ENCODE results near the gene IKZF2. TPM values are rescaled to one million over a fixed set of nuclear protein-coding genes. Genes with fewer than 3 reads are reported as not detected.

The IKZF2 gene
- total RNA-seq, 1 donor: 11.3 TPM

- DNase-seq (ENCODE audit: low read depth): peak; percentile 8
- TF ChIP-seq, protein P1, sequence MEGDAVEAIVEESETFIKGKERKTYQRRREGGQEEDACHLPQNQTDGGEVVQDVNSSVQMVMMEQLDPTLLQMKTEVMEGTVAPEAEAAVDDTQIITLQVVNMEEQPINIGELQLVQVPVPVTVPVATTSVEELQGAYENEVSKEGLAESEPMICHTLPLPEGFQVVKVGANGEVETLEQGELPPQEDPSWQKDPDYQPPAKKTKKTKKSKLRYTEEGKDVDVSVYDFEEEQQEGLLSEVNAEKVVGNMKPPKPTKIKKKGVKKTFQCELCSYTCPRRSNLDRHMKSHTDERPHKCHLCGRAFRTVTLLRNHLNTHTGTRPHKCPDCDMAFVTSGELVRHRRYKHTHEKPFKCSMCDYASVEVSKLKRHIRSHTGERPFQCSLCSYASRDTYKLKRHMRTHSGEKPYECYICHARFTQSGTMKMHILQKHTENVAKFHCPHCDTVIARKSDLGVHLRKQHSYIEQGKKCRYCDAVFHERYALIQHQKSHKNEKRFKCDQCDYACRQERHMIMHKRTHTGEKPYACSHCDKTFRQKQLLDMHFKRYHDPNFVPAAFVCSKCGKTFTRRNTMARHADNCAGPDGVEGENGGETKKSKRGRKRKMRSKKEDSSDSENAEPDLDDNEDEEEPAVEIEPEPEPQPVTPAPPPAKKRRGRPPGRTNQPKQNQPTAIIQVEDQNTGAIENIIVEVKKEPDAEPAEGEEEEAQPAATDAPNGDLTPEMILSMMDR (IDR thresholded peaks at IDR 0.05; ENCODE audit: insufficient read depth, low read length): no peak
Measured at GRCh38 chr2:213125646-213126347, 25.6 kb downstream of the IKZF2 start.

DNA sequence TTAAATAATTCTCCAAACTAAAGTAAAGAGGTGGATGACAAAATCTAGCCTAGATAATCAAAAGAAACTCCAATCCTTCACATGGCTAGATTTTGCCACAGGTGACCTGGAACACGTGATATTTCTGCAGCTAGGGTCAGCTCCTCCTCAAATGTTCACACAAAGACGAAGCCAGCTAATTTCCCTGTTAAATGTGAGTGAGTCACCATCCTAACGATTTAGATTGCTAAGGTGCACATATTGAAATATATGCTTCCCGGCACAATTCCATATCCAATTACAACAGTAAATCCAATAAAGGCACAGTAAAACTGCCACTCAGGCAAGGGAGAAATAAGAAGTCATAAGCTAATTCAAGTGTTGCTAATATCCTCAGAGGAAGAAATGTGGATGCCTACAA, 28.7 kb downstream of the IKZF2 start:
- H3K4me3 ChIP-seq (ENCODE audit: low read depth, low read length): no peak overlapping the region
- no peak for DNase-seq (ENCODE audit: low read depth)
- TF ChIP-seq, protein P1 (IDR thresholded peaks at IDR 0.05; ENCODE audit: insufficient read depth, low read length): no peak

More at GRCh38 chr2:213125646-213126347, 25.6 kb downstream of the IKZF2 start:
- H3K4me3 ChIP-seq (ENCODE audit: low read depth, low read length): no peak overlapping the region

- DNase-seq (ENCODE audit: low read depth): no peak
- TF ChIP-seq, protein P1 (IDR thresholded peaks at IDR 0.05; ENCODE audit: insufficient read depth, low read length): no peak
- H3K4me3 ChIP-seq (ENCODE audit: low read depth, low read length): no peak overlapping the region
Measured at GRCh38 chr2:213121690-213122089, 29.7 kb downstream of the IKZF2 start.

DNA sequence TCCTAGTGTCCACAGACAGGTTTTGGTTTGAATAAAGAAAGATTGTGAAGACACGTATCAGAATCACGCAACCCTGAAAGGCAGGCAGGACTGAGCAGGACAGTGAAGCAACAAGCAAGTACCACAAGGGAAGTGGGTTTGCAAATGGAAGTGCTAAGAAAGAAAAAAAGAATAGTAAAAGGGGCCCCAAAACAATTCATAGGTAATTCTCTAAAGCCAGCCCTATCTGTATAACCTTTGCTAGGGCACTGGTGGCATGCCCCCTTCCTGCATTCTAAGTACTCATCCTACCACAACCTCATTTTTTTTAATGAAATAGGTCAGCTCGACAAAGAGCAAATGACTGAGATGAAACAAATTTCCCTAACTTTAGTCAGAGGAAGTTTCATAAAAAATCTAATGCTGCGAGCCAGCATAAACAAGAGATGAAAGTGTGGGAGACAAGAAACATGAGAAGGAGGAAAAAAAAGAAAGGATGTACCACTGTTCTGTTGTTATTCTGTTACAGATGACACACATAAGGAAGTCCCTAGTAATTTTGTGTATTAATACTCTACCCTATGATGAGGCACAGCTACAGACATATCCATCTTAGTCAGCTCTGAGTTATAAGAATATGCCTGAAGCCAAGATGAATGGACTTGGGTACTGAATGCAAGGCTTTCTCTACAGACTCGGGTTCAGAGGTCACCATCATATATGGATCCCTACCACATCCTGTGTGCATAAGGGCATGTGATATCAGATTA, 32.2 kb downstream of the IKZF2 start:
- TF ChIP-seq, protein P1 (IDR thresholded peaks at IDR 0.05; ENCODE audit: insufficient read depth, low read length): no peak
- peak; percentile 56 for DNase-seq (ENCODE audit: low read depth)
- no peak overlapping the region for H3K4me3 ChIP-seq (ENCODE audit: low read depth, low read length)

DNA sequence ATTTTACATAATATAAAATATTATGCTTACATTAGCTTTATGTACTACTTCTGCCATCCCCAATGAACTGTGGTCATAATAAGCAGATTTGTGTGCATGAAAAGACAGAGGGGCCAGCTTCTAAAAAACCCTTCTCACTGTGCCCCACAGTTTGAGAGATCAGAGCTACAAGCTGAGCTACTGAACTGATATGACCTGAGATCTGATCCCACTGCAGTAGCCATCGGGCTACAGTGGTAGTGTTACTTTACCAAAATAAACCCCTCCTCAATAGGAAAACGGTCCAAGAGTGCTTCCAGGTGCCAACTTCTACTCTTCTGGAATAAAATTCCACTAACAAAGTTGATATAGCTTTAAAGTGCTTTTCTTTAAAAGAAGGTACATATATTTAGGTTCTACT, 43.1 kb downstream of the IKZF2 start:
- TF ChIP-seq, protein P1 (IDR thresholded peaks at IDR 0.05; ENCODE audit: insufficient read depth, low read length): no peak
- DNase-seq (ENCODE audit: low read depth): no peak
- H3K4me3 ChIP-seq (ENCODE audit: low read depth, low read length): no peak overlapping the region

DNA sequence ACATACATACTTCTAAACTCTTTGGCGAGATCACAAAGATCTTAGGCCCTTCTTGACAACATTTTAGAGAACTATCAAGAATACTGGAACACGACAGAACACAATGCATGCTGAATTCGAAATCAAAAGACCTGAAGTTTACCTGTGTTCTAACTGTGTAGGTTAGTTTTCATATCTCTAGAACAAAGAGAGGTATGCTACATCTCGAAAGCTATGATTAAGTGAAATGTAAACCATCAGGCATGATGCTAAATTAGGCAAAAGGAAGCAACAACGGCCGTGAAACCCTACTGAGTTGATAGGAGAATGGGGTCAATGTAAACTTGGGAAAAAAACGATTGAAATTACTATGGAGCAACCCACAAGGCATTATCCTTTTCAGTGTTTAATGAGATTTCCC, 43.7 kb downstream of the IKZF2 start:
- H3K4me3 ChIP-seq (ENCODE audit: low read depth, low read length): no peak overlapping the region
- TF ChIP-seq, protein P1 (IDR thresholded peaks at IDR 0.05; ENCODE audit: insufficient read depth, low read length): no peak
- DNase-seq (ENCODE audit: low read depth): no peak
